ENCODE data around the gene SAMD4B. TPM values are rescaled to one million over a fixed set of nuclear protein-coding genes. Genes with fewer than 3 reads are reported as not detected.

SAMD4B gene
- total and polyA plus RNA-seq, 10 donors: 26.7 to 108 (median 80.9) TPM

GRCh38 chr19:39379865-39380396 is 37.7 kb downstream of the SAMD4B start:
- WGBS, 5 donors: 96 to 99% (median 97%) methylated on average over 14 of the region's 14 CpGs
- no peak for DNase-seq
- Histone ChIP-seq H3K27ac (no peak overlapping the region), H3K36me3 (peaks cover 16 to 100% (median 94%) of the 10 kb centered on the region in 6 donors), H3K9me3 (no peaks in the 10 kb centered on the region), H3K4me1 (peaks cover 0 to 19% (median 0%) of the 10 kb centered on the region in 6 donors), H3K4me3 (no peak overlapping the region), H3K27me3 (replicated peaks in 1 of 7) (no peaks in the 10 kb centered on the region)
- intact Hi-C loops (cut with DNase I; ENCODE audit: low total_unique reads): no loop called here
- TF ChIP-seq POLR2AphosphoS5 (IDR thresholded peaks at IDR 0.05) (no peak), POLR2A (IDR thresholded peaks at IDR 0.05) (no peak), CTCF (IDR thresholded peaks at IDR 0.05 in 8 of 11, conservative IDR thresholded peaks at IDR 0.05 in 3 of 11) (no peak)

- DNase-seq: no peak
- 96 to 98% (median 97%) methylated on average over 17 of the region's 17 CpGs for WGBS, 5 donors
- TF ChIP-seq POLR2A (IDR thresholded peaks at IDR 0.05): no peak
- TF ChIP-seq POLR2AphosphoS5 (IDR thresholded peaks at IDR 0.05): peak in 1 of 3 donors; percentile 35
- intact Hi-C loops (cut with DNase I; ENCODE audit: low total_unique reads): no loop called here
- no peaks in the 10 kb centered on the region for H3K27me3 ChIP-seq (replicated peaks in 1 of 7)
- H3K9me3 ChIP-seq: no peaks in the 10 kb centered on the region
- peaks cover 0 to 20% (median 0%) of the 10 kb centered on the region in 6 donors for H3K4me1 ChIP-seq
- H3K36me3 ChIP-seq: peaks cover 16 to 100% (median 94%) of the 10 kb centered on the region in 6 donors
- no peak overlapping the region for H3K27ac ChIP-seq
- H3K4me3 ChIP-seq: no peak overlapping the region
Measured at GRCh38 chr19:39380521-39381502, 38.6 kb downstream of the SAMD4B start.

- no peak overlapping the region for H3K27ac ChIP-seq
- H3K27me3 ChIP-seq (replicated peaks in 1 of 7): no peaks in the 10 kb centered on the region
- no peak for TF ChIP-seq CTCF (IDR thresholded peaks at IDR 0.05 in 8 of 11, conservative IDR thresholded peaks at IDR 0.05 in 3 of 11)
- no peak for TF ChIP-seq POLR2A (IDR thresholded peaks at IDR 0.05)
- TF ChIP-seq POLR2AphosphoS5 (IDR thresholded peaks at IDR 0.05): no peak
- peaks cover 0 to 20% (median 0%) of the 10 kb centered on the region in 6 donors for H3K4me1 ChIP-seq
- WGBS, 5 donors: 80 to 93% (median 88%) methylated on average over 10 of the region's 10 CpGs
- H3K36me3 ChIP-seq: peaks cover 14 to 100% (median 94%) of the 10 kb centered on the region in 6 donors
- intact Hi-C loops (cut with DNase I; ENCODE audit: low total_unique reads): no loop called here
- H3K9me3 ChIP-seq: no peaks in the 10 kb centered on the region
- DNase-seq: no peak
- no peak overlapping the region for H3K4me3 ChIP-seq
Measured at GRCh38 chr19:39381910-39382611, 39.8 kb downstream of the SAMD4B start.

GRCh38 chr19:39382991-39383828 is 41.0 kb downstream of the SAMD4B start:
- DNase-seq: no peak
- 89 to 92% (median 90%) methylated on average over 18 of the region's 18 CpGs for WGBS, 5 donors
- intact Hi-C loops (cut with DNase I; ENCODE audit: low total_unique reads): no loop called here
- Histone ChIP-seq H3K9me3 (no peaks in the 10 kb centered on the region), H3K4me3 (no peak overlapping the region), H3K36me3 (peaks cover 9 to 100% (median 94%) of the 10 kb centered on the region in 6 donors), H3K27me3 (replicated peaks in 1 of 7) (no peaks in the 10 kb centered on the region), H3K4me1 (peaks cover 0 to 28% (median 0%) of the 10 kb centered on the region in 6 donors), H3K27ac (peak overlapping the region in 3 of 8 donors; percentile 0 to 43 (median 23))
- no peak for TF ChIP-seq POLR2A (IDR thresholded peaks at IDR 0.05)
- TF ChIP-seq POLR2AphosphoS5 (IDR thresholded peaks at IDR 0.05): peak in 1 of 3 donors; percentile 31
- TF ChIP-seq CTCF (IDR thresholded peaks at IDR 0.05 in 8 of 11, conservative IDR thresholded peaks at IDR 0.05 in 3 of 11): no peak
